Activated CD4-positive, alpha-beta T cell treated with anti-CD3 and anti-CD28 coated beads, Interleukin-2, Interleukin-4, amounts not matched to agents 100 ng/mL and 50 ng/mL, durations not matched to agents 16 hours and 8 hours (primary cell): ENCODE results near the gene FAM174B.

Experiments
- DNase-seq: peaks from one replicate; pipeline ENCODE4 v3.0.0-alpha.2; 2020; ENCODE audit warnings: low spot score

FAM174B gene

GRCh38 chr15:92638709-92639365 is 16.7 kb downstream of the FAM174B start:
- no peak for DNase-seq

- no peak for DNase-seq
Measured at GRCh38 chr15:92638291-92638708, 17.3 kb downstream of the FAM174B start.

- no peak for DNase-seq
Measured at GRCh38 chr15:92637626-92638025, 17.9 kb downstream of the FAM174B start.

GRCh38 chr15:92636908-92637481 is 18.6 kb downstream of the FAM174B start:
- no peak for DNase-seq

- DNase-seq: no peak
Measured at GRCh38 chr15:92636401-92636907, 19.1 kb downstream of the FAM174B start.

- DNase-seq: no peak
Measured at GRCh38 chr15:92634671-92635201, 20.8 kb downstream of the FAM174B start.

- DNase-seq: no peak
Measured at GRCh38 chr15:92634060-92634459, 21.5 kb downstream of the FAM174B start.

- no peak for DNase-seq
Measured at GRCh38 chr15:92633418-92633817, 22.2 kb downstream of the FAM174B start.

GRCh38 chr15:92633001-92633400 is 22.6 kb downstream of the FAM174B start:
- no peak for DNase-seq

GRCh38 chr15:92631721-92632120 is 23.9 kb downstream of the FAM174B start:
- DNase-seq: no peak

- no peak for DNase-seq
Measured at GRCh38 chr15:92629975-92630626, 25.5 kb downstream of the FAM174B start.

GRCh38 chr15:92629276-92629974 is 26.1 kb downstream of the FAM174B start:
- peak; percentile 11 for DNase-seq

- DNase-seq: no peak
Measured at GRCh38 chr15:92627014-92627413, 28.6 kb downstream of the FAM174B start.

GRCh38 chr15:92625251-92625980 is 30.2 kb downstream of the FAM174B start:
- peak; percentile 86 for DNase-seq

- no peak for DNase-seq
Measured at GRCh38 chr15:92624401-92624991, 31.1 kb downstream of the FAM174B start.

- no peak for DNase-seq
Measured at GRCh38 chr15:92623435-92623834, 32.1 kb downstream of the FAM174B start.

GRCh38 chr15:92621972-92622533 is 33.5 kb downstream of the FAM174B start:
- DNase-seq: no peak

GRCh38 chr15:92620991-92621390 is 34.6 kb downstream of the FAM174B start:
- no peak for DNase-seq

GRCh38 chr15:92619145-92620101 is 36.2 kb downstream of the FAM174B start:
- DNase-seq: no peak
